HepG2 (cell line): ENCODE results near the gene BTBD8. TPM values are rescaled to one million over a fixed set of nuclear protein-coding genes. Genes with fewer than 3 reads are reported as not detected.

ENCODE experiments used
- ATAC-seq: fragments of 200-7000 bp; cut with Tn5 transposase; 3 replicates; pipeline ENCODE4 v1.9.1; 2020; ENCODE audit warnings: mild to moderate bottlenecking, moderate library complexity
- BruUV-seq: library from RNA; stranded (reverse); fragments of 400-500 nt; replicated peaks from 2 replicates; lab custom pipeline; 2021; lab: Mats Ljungman, UMichigan
- CTCF ChIA-PET: fragments of 300-600 bp; formaldehyde crosslinking; extraction: SDS; loops from one replicate; lab custom pipeline; 2021; ENCODE audit warnings: low total read pairs, inconsistent platforms, low intra/inter-chr PET ratio; lab: Yijun Ruan, JAX
- POLR2A ChIA-PET: fragments of 350-600 bp; sonication (Branson Sonifier 250); formaldehyde crosslinking; loops from one replicate; lab custom pipeline; 2020; ENCODE audit warnings: antibody characterized with exemption, inconsistent platforms; lab: Yijun Ruan, JAX
- DNase-seq: peaks from one replicate; pipeline ENCODE4 v3.0.0-alpha.2; 2015; ENCODE audit warnings: low spot score
- FAIRE-seq: peaks from 3 replicates; lab custom pipeline; 2011; peaks lifted over from hg19 to GRCh38; lab: Jason Lieb, UNC
- H2AFZ ChIP-seq: one replicate; pipeline ENCODE4 v1.6.1; 2011; ENCODE audit warnings: low read length, inconsistent platforms
- H3K27ac ChIP-seq: fragments of 300-600 bp; 3 replicates; pipeline ENCODE4 v1.8.0; 2011; ENCODE audit warnings: mixed run types, mild to moderate bottlenecking, mixed read lengths, low read length, inconsistent platforms; ENCODE audit not compliant: insufficient read depth; ENCODE audit errors: extremely low read length
- H3K27me3 ChIP-seq, 2 experiments: fragments of 200-600 bp in 1 of 2; 2 replicates in 1 of 2; 3 replicates in 1 of 2; pipeline versions ENCODE4 v1.6.0 to v1.8.0; 2011; ENCODE audit warnings: low read length in 2 of 2, mild to moderate bottlenecking in 2 of 2, moderate library complexity in 2 of 2, inconsistent platforms in 1 of 2; ENCODE audit not compliant: insufficient read depth in 2 of 2, control insufficient read depth in 1 of 2
- H3K36me3 ChIP-seq, 2 experiments: fragments of 200-600 bp in 1 of 2; replicated peaks in 1 of 2; 2 replicates in 1 of 2; 3 replicates in 1 of 2; pipeline versions ENCODE4 v1.5.1 to v1.8.0; 2011; ENCODE audit warnings: low read length in 2 of 2, inconsistent platforms in 1 of 2; ENCODE audit not compliant: insufficient read depth in 2 of 2, control insufficient read depth in 1 of 2
- H3K4me1 ChIP-seq: 2 replicates; pipeline ENCODE4 v1.5.1; 2012; ENCODE audit warnings: low read length, inconsistent platforms; ENCODE audit not compliant: insufficient read depth
- H3K4me2 ChIP-seq: 2 replicates; pipeline ENCODE4 v1.6.0; 2011; ENCODE audit warnings: low read depth, low read length, inconsistent platforms
- H3K4me3 ChIP-seq, 3 experiments: fragments of 200-600 bp in 1 of 3; sonication (generic), shearing (Covaris generic) in 1 of 3; replicated peaks in 1 of 3; 2 replicates each; pipeline ENCODE4 v1.5.1; 2011 to 2016; ENCODE audit warnings: low read length in 3 of 3, inconsistent platforms in 2 of 3, low read depth in 2 of 3, mild to moderate bottlenecking in 2 of 3, control low read depth in 1 of 3, mixed read lengths in 1 of 3; ENCODE audit not compliant: insufficient read depth in 1 of 3
- H3K79me2 ChIP-seq: one replicate; pipeline ENCODE4 v1.6.1; 2011; ENCODE audit warnings: low read length, inconsistent platforms; ENCODE audit not compliant: insufficient read depth
- H3K9ac ChIP-seq: 2 replicates; pipeline ENCODE4 v1.6.0; 2011; ENCODE audit warnings: mild to moderate bottlenecking, low read depth, low read length, inconsistent platforms; ENCODE audit not compliant: insufficient read depth
- H3K9me3 ChIP-seq: 2 replicates; pipeline ENCODE4 v1.5.1; 2012; ENCODE audit warnings: mild to moderate bottlenecking, low read length
- H4K20me1 ChIP-seq: 2 replicates; pipeline ENCODE4 v1.6.0; 2011; ENCODE audit warnings: inconsistent platforms, mild to moderate bottlenecking, low read length, moderate library complexity; ENCODE audit not compliant: insufficient read depth
- HOXA3 ChIP-seq: sonication (generic); formaldehyde crosslinking; IDR thresholded peaks from 2 replicates; pipeline ENCODE4 v1.5.0; 2020; ENCODE audit warnings: missing genetic modification reagents
- KDM6A ChIP-seq: IDR thresholded peaks from 2 replicates; pipeline ENCODE4 v1.6.1; 2016; ENCODE audit warnings: low read depth
- PAX8 ChIP-seq: sonication (generic); formaldehyde crosslinking; IDR thresholded peaks from 2 replicates; pipeline ENCODE4 v1.8.0; 2022; ENCODE audit warnings: mild to moderate bottlenecking, missing genetic modification reagents, borderline replicate concordance
- POLR2G ChIP-seq: fragments of 200-400 bp; formaldehyde crosslinking; IDR thresholded peaks from 2 replicates; pipeline ENCODE4 v1.6.1; 2018; ENCODE audit warnings: mild to moderate bottlenecking, low read depth, low read length, moderate library complexity
- REPIN1 ChIP-seq: sonication (generic); formaldehyde crosslinking; IDR thresholded peaks from 2 replicates; pipeline ENCODE4 v1.8.0; 2022; ENCODE audit warnings: missing genetic modification reagents, low read depth, mild to moderate bottlenecking, borderline replicate concordance
- SNRNP70 ChIP-seq: fragments of 200-400 bp; formaldehyde crosslinking; IDR thresholded peaks from 2 replicates; pipeline ENCODE4 v1.6.1; 2017; ENCODE audit warnings: mild to moderate bottlenecking, low read depth, low read length, moderate library complexity
- SRF ChIP-seq: IDR thresholded peaks from 2 replicates; pipeline ENCODE4 v1.6.1; 2011; ENCODE audit warnings: mild to moderate bottlenecking, low read depth, low read length, moderate library complexity
- ZFP41 ChIP-seq: sonication (generic); formaldehyde crosslinking; IDR thresholded peaks from 2 replicates; pipeline ENCODE4 v1.4.0; 2020; ENCODE audit warnings: mild to moderate bottlenecking, missing genetic modification reagents, borderline replicate concordance
- ZNF207 ChIP-seq: fragments of 450-650 bp; IDR thresholded peaks from 2 replicates; pipeline ENCODE4 v1.6.1; 2016; ENCODE audit warnings: antibody characterized with exemption, borderline replicate concordance
- ZNF251 ChIP-seq: sonication (generic); formaldehyde crosslinking; IDR thresholded peaks from 2 replicates; pipeline ENCODE4 v1.9.0; 2021; ENCODE audit warnings: mild to moderate bottlenecking, missing genetic modification reagents
- ZNF335 ChIP-seq: sonication (generic); formaldehyde crosslinking; IDR thresholded peaks from 2 replicates; pipeline ENCODE4 v1.4.0; 2020; ENCODE audit warnings: missing genetic modification reagents
- ZNF703 ChIP-seq: sonication (generic); formaldehyde crosslinking; IDR thresholded peaks from 2 replicates; pipeline ENCODE4 v1.5.1; 2020; ENCODE audit warnings: missing genetic modification reagents, mild to moderate bottlenecking, moderate library complexity, borderline replicate concordance
- ZNF737 ChIP-seq: sonication (generic); formaldehyde crosslinking; IDR thresholded peaks from 2 replicates; pipeline ENCODE4 v1.5.0; 2020; ENCODE audit warnings: missing genetic modification reagents, mild to moderate bottlenecking, borderline replicate concordance
- WGBS: methylation state at CpG from one replicate; pipeline ENCODE4 v1.1.6; 2017; ENCODE audit warnings: low lambda C conversion rate; 5-methylcytosine and 5-hydroxymethylcytosine counted together
- in situ Hi-C: cut with HindIII; loops from 2 replicates; pipeline ENCODE4 v1.10.0; 2017; ENCODE audit warnings: low pct_unique_long_range_greater_than_20kb; ENCODE audit not compliant: extremely low pct_ligation_motif_present
- intact Hi-C: fragments of 100-400 bp; cut with micrococcal nuclease; formaldehyde crosslinking; loops from one replicate; pipeline ENCODE4 v1.10.0; 2022; ENCODE audit not compliant: unreplicated experiment
- polyA plus RNA-seq, 8 experiments: library from polyadenylated mRNA; depleted of rRNA in 3 of 8; stranded (reverse) in 7 of 8; unstranded in 1 of 8; fragments of >200 nt; fragmentation: Illumina TruSeq in 4 of 8; extraction: Trizol in 4 of 8; gene quantifications; 2 replicates each; pipeline versions ENCODE4 v1.2.1 to v1.2.3, GENCODE V29; 2011 to 2016; ENCODE audit warnings: low read depth in 4 of 8, missing spikeins in 1 of 8, mixed read lengths in 1 of 8; ENCODE audit not compliant: insufficient read depth in 1 of 8
- total RNA-seq, 5 experiments: library from RNA; depleted of rRNA; stranded (reverse); fragments of >200 nt; fragmentation: Illumina TruSeq; extraction: Trizol; gene quantifications; 2 replicates each; pipeline ENCODE4 v1.2.3, GENCODE V29; 2016; ENCODE audit warnings: low read depth in 1 of 5
- TF ChIP-seq, protein P1 (sequence below): IDR thresholded peaks from 2 replicates; pipeline ENCODE4 v1.6.1; 2016; ENCODE audit warnings: mild to moderate bottlenecking, missing biosample characterization, missing genetic modification reagents
- TF ChIP-seq, protein P2 (sequence below): sonication (generic); formaldehyde crosslinking; IDR thresholded peaks from 2 replicates; pipeline ENCODE4 v1.4.0; 2020; ENCODE audit warnings: low read depth, missing genetic modification reagents

Gene BTBD8
- total and polyA plus RNA-seq, 2 of the 13 experiments (the other 11 are each of a cell fraction or from before 2014, with no cell fraction given) = 0.41 to 1.8 TPM

DNA sequence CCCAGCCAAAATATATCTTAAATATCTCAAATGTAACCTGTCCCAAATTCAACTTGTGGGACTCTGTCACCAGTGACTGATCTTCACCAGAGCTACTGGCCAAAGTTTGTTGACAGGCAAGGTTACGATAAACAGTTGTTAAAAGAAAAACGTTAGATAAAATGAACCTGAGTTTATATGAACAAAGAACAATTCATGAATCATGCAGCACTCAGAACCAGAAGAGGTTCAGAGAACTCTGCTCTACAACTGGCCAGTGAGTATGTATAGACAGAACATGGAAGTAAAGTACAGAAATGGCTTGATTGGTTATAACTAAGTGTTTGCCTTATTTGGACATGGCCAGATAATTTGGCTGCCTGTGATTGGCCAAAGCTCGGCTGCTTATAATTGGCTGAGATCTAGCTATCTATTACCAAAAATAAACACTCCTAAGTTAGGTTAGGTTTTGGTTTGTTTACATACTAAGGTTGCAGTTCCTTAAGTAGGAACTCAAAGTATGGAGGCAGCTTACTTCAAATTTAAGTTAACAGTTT, 25.5 kb downstream of the BTBD8 start:
- no peak for FAIRE-seq
- H3K9ac ChIP-seq = no peak overlapping the region
- H2AFZ ChIP-seq = no peak overlapping the region
- H3K4me1 ChIP-seq = no peaks in the 10 kb centered on the region
- no peaks in the 10 kb centered on the region for H3K27me3 ChIP-seq
- H3K79me2 ChIP-seq = no peaks in the 10 kb centered on the region
- no peaks in the 10 kb centered on the region for H4K20me1 ChIP-seq
- WGBS = 71% methylated on average over 3 of the region's 3 CpGs
- H3K4me2 ChIP-seq = no peak overlapping the region
- BruUV-seq = no TSS peak
- no peak for ATAC-seq
- ChIA-PET CTCF (no interaction called here), POLR2A (no interaction called here)
- H3K36me3 ChIP-seq = no peaks in the 10 kb centered on the region
- H3K4me3 ChIP-seq = no peak overlapping the region
- no peak for TF ChIP-seq ZNF703 (CRISPR knock-in tag)
- no peak for TF ChIP-seq ZNF335
- no peak for TF ChIP-seq ZNF251 (CRISPR knock-in tag)
- peak; percentile 30; the same call in 1 of the 2 replicates for TF ChIP-seq SRF
- in situ Hi-C loops (no loop called here), intact Hi-C loops (no loop called here)
- no peak overlapping the region for H3K27ac ChIP-seq
- no peaks in the 10 kb centered on the region for H3K9me3 ChIP-seq
- DNase-seq = no peak

DNA sequence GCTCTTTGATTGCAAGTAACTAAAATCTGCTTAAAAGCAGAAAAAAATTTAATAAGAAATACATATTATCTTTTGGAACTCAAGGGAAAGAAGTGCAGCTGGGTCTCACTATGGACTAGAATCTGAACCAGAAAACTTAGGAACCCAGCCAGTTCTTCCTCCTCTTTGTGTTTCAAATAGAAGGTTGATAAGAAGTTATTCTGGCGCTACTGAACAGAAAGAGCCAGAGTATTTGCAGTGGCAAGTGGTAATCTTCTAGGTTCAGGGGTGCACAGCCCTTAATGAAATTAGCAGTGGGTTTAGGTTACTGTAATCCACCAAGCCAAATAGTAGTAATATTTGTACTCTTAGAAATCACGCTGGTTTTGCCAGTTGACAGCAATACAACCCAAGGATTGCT, 28.5 kb downstream of the BTBD8 start:
- in situ Hi-C loops = no loop called here
- CTCF ChIA-PET = no interaction called here
- no peak for DNase-seq

More for the DNA sequence above, 28.5 kb downstream of the BTBD8 start:
- Histone ChIP-seq H3K9ac (no peak overlapping the region), H3K79me2 (no peaks in the 10 kb centered on the region), H3K9me3 (no peaks in the 10 kb centered on the region), H3K4me1 (no peaks in the 10 kb centered on the region), H3K4me2 (no peak overlapping the region), H3K36me3 (no peaks in the 10 kb centered on the region), H3K4me3 (no peak overlapping the region), H3K27me3 (no peaks in the 10 kb centered on the region), H3K27ac (no peak overlapping the region), H2AFZ (no peak overlapping the region), H4K20me1 (no peaks in the 10 kb centered on the region)
- POLR2A ChIA-PET = no interaction called here
- no TSS peak for BruUV-seq
- intact Hi-C loops = no loop called here
- TF ChIP-seq SNRNP70 = no peak
- TF ChIP-seq POLR2G = no peak
- TF ChIP-seq HOXA3 (CRISPR knock-in tag) = no peak
- no peak for TF ChIP-seq PAX8 (CRISPR knock-in tag)
- TF ChIP-seq REPIN1 (CRISPR knock-in tag) = no peak
- TF ChIP-seq ZNF207 = no peak
- no peak for TF ChIP-seq ZFP41 (CRISPR knock-in tag)
- TF ChIP-seq KDM6A = no peak
- no peak for TF ChIP-seq ZNF737
- TF ChIP-seq, protein P1, sequence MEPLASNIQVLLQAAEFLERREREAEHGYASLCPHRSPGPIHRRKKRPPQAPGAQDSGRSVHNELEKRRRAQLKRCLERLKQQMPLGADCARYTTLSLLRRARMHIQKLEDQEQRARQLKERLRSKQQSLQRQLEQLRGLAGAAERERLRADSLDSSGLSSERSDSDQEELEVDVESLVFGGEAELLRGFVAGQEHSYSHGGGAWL (CRISPR knock-in tag) = no peak
- TF ChIP-seq, protein P2, sequence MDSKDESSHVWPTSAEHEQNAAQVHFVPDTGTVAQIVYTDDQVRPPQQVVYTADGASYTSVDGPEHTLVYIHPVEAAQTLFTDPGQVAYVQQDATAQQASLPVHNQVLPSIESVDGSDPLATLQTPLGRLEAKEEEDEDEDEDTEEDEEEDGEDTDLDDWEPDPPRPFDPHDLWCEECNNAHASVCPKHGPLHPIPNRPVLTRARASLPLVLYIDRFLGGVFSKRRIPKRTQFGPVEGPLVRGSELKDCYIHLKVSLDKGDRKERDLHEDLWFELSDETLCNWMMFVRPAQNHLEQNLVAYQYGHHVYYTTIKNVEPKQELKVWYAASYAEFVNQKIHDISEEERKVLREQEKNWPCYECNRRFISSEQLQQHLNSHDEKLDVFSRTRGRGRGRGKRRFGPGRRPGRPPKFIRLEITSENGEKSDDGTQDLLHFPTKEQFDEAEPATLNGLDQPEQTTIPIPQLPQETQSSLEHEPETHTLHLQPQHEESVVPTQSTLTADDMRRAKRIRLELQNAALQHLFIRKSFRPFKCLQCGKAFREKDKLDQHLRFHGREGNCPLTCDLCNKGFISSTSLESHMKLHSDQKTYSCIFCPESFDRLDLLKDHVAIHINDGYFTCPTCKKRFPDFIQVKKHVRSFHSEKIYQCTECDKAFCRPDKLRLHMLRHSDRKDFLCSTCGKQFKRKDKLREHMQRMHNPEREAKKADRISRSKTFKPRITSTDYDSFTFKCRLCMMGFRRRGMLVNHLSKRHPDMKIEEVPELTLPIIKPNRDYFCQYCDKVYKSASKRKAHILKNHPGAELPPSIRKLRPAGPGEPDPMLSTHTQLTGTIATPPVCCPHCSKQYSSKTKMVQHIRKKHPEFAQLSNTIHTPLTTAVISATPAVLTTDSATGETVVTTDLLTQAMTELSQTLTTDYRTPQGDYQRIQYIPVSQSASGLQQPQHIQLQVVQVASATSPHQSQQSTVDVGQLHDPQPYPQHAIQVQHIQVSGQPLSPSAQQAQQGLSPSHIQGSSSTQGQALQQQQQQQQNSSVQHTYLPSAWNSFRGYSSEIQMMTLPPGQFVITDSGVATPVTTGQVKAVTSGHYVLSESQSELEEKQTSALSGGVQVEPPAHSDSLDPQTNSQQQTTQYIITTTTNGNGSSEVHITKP (CRISPR knock-in tag) = no peak
- WGBS = 89% methylated on average over 2 of the region's 2 CpGs
- FAIRE-seq (no peak), ATAC-seq (no peak)
